Activated CD8-positive, alpha-beta memory T cell treated with anti-CD3 and anti-CD28 coated beads for 1 hour (primary cell): ENCODE results near the gene SLC12A7.

ENCODE experiments used
- DNase-seq, 2 donors: peaks; one replicate each; pipeline ENCODE4 v3.0.0-alpha.2; 2020; ENCODE audit warnings: low read depth in 1 of 2; ENCODE audit errors: extremely low read depth in 1 of 2

Gene SLC12A7

GRCh38 chr5:1054018-1054798, 57.7 kb downstream of the SLC12A7 start:
- no peak for DNase-seq

GRCh38 chr5:1053391-1054017, 58.4 kb downstream of the SLC12A7 start:
- no peak for DNase-seq

- no peak for DNase-seq
These were observed 59.0 kb downstream of the SLC12A7 start for GRCh38 chr5:1052641-1053390.

- no peak for DNase-seq
These were observed 59.8 kb downstream of the SLC12A7 start for GRCh38 chr5:1052076-1052475.

GRCh38 chr5:1051366-1051720, 60.5 kb downstream of the SLC12A7 start:
- no peak for DNase-seq

GRCh38 chr5:1050423-1051365, 61.2 kb downstream of the SLC12A7 start:
- DNase-seq = no peak

- DNase-seq = no peak
These were observed 62.7 kb downstream of the SLC12A7 start for GRCh38 chr5:1048861-1049838.

- DNase-seq = no peak
These were observed 63.6 kb downstream of the SLC12A7 start for GRCh38 chr5:1048162-1048721.

- DNase-seq = no peak
These were observed 64.4 kb downstream of the SLC12A7 start for GRCh38 chr5:1047332-1047965.

- DNase-seq = no peak
These were observed 65.8 kb downstream of the SLC12A7 start for GRCh38 chr5:1045960-1046560.

- no peak for DNase-seq
These were observed 67.7 kb downstream of the SLC12A7 start for GRCh38 chr5:1044117-1044516.

- no peak for DNase-seq
These were observed 68.5 kb downstream of the SLC12A7 start for GRCh38 chr5:1043327-1043726.

GRCh38 chr5:1042626-1043025, 69.2 kb downstream of the SLC12A7 start:
- DNase-seq = no peak

GRCh38 chr5:1041225-1042143, 70.4 kb downstream of the SLC12A7 start:
- no peak for DNase-seq

- no peak for DNase-seq
These were observed 71.3 kb downstream of the SLC12A7 start for GRCh38 chr5:1040571-1040970.

GRCh38 chr5:1039706-1040260, 72.1 kb downstream of the SLC12A7 start:
- DNase-seq = no peak

- DNase-seq = no peak
These were observed 72.7 kb downstream of the SLC12A7 start for GRCh38 chr5:1039210-1039548.
